ENCODE measurements around the gene EHD1. TPM values are rescaled to one million over a fixed set of nuclear protein-coding genes. Genes with fewer than 3 reads are reported as not detected.

Gene EHD1
- total RNA-seq, 1 donor from 2014 or later = 60.4 TPM

DNA sequence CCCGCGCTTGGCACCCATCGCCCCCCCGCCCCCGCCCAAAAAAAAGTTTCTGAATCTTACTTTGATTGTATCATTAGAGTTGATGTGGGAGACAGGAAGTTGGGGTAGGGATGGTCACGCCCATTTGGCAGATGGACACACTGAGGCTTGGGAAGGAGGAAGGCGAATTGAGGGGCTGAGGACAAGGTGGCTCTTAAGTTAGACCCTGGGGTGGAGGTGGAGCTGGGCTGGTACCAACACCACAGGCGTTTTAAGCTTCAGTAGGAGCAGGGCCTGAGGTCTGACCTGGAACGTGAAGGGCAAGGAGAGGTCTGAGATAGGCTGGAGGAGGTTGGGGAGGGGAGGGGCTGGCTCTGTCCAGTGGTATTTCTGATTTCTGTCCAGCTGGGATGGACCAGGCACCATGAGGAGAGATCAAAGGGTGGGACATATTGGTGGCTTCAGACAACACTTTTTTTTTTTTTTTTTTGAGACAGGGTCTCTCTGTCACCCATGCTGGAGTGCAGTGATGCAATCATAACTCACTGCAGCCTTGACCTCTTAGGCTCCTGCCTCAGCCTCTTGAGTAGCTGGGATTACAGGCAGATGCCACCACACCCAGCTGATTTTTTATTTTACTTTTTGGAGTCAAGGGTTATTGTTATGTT lies 33.2 kb downstream of the EHD1 start:
- no peak for DNase-seq (ENCODE audit: low read depth)

DNA sequence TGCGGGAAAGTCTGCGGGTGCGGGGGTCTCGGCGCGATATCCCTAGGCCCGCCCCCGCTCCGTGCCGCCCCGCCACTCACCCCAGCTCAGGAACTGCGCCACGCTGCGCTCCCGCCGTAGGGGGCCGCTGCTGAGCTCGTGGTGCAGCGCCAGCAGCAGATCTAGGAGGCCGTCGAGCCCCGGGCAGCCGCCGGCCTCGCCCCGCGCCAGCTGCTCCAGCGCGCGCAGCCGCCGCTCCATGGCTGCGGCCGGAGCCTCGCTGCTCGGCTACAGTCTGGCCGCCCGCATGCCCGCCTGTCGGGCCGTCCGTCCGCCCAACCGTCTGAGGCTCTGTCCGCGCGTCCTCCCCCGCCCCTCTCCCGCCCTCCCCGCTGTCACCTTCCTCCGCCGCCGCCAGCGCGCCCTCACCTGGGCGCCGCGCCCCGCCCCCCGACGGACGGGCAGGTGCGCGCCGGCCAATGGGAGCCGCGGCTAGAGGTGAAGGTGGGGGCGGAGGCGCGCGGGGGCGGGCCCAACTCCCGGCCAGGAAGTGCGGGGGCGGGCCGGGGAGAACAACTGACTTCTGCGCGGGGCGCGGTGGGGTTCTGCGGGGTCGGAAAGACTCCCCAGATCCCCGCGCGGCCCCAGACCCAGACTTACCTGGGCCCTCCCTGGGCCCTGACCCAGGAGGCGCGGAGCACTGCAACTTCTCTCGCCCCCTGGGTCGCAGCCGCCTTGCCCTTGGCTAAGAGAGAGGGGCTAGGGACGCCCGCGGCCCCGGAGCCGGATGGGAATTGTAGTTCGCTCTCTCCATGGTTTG lies 33.9 kb downstream of the EHD1 start, which contains the start of gene CDC42BPG:
Gene CDC42BPG (minus strand): TSS at position 324 of the 799 bp plus-strand sequence. CDS start 84 bp downstream, at position 240.
- DNase-seq (ENCODE audit: low read depth) = peak; percentile 79

DNA sequence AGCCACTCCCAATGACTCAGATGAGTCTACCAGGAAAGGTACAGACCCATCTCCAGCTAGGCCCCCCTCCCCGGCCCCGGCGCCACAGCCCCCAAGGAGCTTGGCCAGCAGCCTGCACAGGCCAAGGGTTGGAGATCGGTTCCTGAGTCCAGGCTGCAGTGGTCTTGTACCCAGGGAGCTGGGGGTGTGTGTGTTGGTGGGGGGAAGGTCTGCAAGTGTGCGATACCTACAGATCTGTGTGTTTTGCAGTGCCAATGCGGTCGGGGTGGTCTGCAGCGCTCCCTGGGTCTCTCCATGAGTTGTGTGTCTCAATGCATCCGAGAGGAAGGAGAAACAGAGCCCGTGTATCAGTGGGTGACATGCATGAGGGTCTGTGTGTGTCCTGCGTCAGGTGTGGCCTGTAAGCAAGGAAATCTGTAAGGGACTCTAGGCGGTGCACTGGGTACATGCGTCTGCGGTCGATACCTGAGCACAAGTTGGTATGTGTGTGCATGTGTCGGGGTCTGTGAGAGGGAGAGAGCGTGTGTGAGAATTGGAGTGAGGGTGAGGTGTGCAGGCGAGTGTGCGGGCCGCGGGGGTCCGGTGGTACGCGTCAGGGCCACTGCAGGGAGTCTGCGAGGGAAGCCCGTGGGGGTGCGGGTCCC lies 34.6 kb downstream of the EHD1 start:
- DNase-seq (ENCODE audit: low read depth) = no peak

DNA sequence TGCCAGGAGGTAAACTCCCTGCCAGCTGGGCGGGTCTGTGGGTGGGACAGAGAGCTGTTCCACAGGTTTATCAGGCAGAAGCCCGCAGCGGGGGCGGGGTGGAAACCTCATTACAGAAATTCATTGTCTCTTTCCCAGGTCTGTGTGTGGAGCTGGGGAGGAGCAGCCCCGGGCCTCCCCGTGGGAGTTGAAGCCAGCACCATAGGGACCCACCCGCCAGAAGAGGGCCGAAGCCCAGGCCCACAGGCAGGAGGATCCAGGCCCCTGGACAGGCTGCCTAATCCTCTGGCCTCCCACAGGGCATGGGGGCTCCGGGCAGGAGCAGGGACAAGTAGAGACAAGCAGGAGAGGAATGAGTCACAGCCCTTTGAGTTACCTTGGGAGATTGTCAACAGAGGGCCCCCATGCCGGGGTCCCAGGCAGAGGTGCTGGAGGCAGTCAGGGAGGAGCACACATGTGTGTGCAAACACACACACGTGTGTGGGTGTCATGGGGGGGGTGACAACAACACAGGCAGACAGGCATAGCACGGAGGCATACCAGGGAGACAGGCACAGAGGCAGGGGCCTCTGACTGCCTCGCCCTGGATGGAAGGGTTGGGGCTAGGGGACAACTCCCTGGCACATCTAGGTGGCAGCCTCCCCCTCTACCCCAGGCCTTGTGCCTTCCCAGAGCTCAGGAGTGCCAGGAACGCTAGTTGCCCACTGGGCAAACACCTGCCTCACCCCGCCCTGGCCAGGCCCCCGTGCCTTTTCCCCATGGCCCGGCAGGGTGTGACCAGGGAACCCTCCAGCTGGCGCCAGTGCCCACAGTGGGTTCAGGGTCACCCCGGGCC lies 35.4 kb downstream of the EHD1 start:
- peak; percentile 88 for DNase-seq (ENCODE audit: low read depth)

DNA sequence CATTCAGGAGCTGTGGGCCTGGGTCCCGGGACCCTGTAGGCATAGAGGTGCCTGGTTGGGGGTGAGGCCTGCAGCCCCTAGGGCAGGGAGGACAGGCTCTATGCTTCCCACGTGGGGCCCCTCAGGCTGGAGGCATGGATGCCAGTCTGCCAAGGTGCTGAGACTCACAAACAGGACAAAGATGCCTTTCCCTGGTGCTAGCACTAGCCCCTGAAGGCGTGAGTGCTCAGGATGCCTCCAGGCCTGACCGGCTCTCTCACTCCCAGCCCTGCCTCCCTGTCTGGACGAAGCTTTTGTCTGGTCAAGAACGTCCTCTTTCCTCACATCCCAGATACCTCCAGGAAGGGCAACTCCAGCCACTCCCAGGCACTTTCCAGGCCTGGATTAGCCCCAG lies 36.1 kb downstream of the EHD1 start:
- DNase-seq (ENCODE audit: low read depth) = no peak

DNA sequence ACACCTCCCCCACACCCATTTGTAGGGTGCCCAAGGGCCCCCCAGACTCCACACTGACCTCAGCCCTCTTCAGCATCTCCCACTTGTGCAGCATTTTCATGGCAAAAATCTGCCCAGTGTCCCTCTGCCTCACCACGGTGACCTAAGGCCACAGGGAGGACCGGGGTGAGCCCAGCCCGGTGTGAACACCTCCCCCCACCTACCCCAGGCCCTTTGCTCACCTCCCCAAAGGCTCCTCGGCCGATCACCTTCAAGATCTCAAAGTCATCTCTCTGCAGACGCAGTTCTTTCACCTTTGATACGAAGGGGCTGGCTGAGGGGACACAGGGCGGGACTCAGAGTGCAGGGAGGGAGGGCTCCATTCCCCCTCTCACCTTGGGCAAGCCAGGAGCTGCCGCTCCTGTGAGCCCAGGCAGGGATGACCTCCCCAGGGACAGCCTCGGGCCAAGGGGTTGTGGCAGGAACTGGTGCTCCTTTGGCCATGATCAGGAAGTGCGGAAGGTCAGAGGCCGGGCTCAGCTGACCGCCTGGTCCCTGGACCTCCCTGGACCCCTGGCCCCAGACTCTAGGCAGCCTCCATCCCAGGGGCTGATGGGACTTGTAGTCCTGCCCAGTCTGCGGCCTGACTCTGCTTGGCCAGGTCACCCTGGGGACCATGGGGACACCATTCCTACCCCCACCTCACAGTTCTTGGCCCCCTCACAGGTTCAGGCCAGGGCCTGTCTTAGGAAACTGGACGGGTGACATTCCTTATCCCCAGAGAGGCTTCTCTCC lies 36.6 kb downstream of the EHD1 start:
- DNase-seq (ENCODE audit: low read depth) = no peak

DNA sequence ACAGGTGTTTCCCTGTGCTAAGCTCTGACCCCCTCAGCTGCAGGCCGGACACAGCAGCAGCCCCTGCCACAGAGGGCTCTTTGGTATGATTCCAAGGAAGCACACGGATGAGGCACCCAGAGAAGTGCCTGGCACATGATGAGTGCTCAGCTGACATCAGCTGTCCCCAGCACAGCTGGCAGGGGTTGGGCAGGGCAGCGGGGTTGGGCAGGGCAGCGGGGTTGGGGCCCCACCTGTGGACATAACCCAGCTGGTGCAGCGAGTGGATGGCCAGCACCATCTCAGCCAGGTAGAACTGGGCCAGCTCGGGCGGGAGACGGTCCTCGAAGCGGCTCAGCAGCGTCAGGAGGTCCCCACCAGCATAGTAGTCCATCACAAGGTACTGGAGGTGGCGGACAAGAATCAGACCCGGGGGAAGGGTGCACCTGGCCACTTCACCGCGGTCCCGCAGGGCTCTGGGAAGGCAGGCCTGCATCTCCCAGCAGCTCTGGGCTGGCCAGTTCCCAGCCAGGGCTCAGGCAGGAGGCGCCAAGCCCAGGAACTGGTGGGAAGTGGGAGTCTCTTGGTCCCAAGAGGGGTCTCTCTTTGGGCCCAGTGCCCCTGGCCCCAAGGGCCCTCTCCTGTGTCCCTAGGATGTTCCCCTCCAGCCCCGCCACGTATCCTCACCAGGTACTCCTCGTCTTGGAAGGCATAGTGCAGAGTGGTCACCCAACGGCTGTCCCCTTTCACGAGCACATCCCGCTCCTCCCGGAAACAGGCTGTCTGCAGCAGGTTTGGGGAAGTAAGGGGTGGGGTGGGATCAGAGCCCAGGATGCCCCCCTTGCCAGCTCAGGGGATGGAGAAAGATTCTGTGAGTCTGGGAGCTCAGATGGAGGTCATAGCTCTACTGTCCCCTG lies 38.3 kb downstream of the EHD1 start:
- no peak for DNase-seq (ENCODE audit: low read depth)

DNA sequence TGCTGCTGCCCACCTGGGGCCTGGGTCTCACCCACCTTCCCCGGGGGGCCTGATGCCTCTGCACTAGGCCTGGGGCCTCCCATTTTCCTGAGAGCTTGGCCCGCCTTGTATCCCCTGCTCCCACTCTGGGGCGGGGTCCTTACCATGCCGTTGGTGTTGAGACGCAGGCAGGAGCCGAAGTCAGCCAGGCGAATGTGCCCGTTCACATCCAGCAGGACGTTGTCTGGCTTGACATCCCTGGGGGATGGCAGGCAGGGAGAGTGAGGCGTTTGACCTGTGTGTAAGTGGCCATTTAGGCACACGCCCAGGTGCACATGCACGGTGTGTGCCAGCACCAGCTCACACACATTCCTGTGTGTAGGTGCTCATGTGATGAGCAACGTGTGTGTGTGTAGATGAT lies 39.1 kb downstream of the EHD1 start:
- DNase-seq (ENCODE audit: low read depth) = no peak

DNA sequence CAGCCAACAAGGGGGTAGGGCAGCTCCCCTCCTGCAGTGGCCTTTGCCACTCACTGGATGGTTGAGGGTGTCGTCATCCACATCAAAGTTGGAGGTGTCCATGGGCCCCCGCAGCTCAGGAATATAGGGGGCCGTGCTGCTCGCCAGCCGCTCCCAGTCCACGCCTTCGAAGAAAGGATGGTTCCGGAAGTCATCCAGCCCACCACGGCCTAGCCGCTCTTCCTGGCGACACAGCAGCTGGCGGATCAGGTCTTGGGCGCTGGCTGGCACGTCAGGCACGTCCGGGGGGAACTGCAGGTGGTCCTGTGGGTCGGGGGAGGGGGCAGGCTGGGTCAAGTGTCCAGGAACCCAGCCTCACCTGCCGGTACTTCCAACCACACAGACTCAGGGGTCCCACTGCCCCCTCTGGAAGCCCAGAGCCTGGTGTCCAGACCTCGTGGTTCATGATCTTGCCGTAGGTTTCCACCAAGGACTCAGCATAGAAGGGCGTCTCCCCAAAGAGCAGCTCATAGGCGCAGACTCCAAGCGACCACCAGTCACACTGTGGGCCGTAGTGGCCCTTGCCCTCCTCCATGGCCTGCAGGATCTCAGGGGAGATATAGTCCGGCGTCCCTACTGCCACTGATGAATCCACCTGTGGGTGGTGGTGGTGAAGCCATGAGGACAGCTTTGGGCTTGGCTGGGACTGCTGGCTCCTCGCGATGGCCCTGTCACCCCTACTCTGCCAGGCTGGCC lies 39.7 kb downstream of the EHD1 start:
- no peak for DNase-seq (ENCODE audit: low read depth)

DNA sequence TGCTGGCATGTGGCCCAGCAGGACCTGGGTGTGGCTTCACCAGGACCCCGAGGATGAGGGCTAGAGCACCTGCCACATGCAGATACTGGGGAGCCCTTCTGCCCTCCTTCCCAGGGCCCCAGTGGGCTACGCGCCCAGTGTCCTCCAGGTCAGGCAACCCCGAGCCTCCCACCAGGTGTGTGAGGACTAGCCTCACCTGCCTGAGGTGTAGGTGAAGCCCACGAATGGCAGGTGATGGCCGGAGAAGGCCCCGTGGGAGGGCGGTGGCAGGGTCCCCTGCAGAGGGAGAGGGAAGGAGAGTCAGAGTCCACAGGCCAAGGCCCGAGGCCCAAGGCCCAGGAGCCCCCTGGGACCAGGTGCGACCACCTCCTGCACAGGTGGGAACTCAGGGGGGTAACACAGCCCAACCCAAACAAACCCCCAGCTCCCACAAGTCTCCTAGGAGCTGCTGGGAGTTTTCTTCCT lies 40.5 kb downstream of the EHD1 start:
- DNase-seq (ENCODE audit: low read depth) = no peak

DNA sequence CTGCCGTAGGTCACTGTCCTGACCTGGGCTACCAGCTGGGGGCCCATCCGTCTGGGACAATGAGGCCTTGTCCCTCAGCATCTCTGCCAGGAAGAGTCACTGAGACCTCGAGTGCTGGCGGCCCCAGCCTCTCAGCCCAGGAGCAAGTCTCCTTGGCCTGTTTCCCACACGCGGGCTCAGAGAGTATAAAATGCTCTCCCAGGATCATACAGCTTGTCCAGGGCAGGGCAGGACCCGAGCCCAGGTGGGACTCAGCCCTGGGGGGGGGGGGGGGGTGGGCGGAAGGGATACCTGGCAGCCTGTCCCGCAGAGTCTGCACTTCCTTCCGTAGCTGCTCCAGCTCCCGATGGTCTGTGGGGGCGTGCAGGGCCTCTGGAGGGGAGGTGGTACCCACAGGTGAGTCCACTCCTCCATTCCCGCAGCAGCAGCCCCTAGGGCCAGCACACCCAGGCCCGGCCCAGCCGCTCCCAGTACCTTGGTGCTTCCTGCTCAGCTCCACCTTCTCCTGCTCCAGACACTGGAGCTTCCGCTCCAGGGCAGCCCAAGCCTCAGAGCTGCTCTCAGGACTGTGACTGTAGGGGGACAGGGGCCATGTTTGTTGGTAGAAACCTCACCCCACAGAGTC lies 41.9 kb downstream of the EHD1 start:
- no peak for DNase-seq (ENCODE audit: low read depth)

DNA sequence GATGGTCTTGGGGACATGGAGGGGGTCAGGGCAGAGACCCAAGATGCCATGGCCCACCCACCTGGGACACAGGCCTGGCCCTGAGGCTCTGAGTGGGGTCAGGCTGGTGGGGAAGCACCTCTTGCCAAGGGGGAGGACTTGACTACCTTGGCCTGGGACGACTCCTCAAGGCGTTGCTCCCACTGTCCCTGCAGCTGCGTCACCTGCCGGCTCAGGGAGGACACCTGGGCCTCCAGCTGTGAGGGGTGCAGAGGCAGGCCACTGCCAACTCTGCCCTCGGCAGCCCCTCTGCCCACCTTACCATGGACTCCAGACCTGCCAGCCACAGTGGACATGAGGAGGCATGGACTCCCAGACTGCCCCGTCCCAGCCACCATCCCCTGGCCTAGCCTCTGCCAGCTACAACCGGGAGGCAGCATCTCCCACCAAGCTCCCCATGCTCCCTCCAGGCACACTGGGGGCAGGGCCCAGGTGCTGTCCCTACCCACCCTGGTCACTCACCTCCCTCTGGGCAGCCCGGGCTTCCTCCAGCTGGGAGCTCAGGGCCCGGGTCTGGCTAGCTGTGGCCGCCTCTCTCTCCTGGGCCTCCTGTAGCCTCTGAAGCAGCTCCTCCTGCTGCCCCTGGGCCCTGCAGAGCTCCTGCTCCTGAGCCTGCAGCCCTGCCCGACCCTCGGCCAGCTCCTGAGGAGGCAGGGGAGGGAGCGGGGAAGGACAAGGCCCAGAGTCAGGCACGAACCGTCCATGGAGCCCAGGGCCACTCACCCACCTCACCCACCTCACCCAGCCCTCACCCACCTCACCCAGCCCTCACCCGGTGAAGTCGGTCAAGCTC lies 42.6 kb downstream of the EHD1 start:
- DNase-seq (ENCODE audit: low read depth) = no peak

DNA sequence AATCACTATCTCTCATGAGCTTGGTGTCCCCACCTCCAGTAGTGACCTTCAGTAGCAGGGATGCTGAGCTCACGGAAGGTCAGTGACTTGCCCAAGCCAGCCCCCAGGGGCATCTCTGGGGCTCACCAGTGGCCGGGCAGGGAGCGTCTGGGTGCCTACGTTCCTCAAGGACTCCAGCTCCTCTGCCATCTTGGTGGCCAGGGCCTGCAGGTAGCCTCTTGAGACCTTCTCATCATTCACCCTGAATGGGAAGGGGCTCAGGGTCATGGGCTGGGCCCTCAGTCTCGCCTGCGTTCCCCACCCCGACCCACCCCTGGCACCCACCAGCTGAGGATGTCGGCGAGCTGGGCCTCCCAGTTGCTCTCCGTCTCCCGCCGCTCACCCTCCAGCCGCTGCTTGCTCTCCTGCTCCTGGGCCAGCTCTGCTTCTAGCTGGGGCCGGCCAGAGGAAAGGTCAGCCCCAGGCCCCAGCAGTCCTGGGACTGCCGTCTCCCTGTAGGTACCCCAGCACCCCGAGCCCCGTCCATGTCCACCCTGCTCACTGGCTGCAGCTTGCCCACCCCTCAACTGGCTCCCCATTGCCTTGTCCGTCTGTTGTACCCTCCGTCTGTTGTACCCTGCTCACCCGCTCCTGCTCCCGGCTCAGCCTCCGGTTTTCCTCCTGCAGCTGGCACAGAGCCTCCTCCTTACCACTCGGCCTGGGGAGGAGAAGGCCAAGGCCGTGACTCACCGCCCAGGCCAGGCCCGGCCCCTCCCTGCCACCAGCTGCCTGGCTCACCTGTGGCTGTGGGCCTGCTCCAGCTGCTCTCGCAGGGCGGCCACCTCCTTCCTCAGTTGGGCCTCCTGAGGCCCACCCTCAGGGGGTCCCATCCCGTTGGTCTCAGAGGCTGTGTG lies 43.5 kb downstream of the EHD1 start:
- DNase-seq (ENCODE audit: low read depth) = peak; percentile 81

DNA sequence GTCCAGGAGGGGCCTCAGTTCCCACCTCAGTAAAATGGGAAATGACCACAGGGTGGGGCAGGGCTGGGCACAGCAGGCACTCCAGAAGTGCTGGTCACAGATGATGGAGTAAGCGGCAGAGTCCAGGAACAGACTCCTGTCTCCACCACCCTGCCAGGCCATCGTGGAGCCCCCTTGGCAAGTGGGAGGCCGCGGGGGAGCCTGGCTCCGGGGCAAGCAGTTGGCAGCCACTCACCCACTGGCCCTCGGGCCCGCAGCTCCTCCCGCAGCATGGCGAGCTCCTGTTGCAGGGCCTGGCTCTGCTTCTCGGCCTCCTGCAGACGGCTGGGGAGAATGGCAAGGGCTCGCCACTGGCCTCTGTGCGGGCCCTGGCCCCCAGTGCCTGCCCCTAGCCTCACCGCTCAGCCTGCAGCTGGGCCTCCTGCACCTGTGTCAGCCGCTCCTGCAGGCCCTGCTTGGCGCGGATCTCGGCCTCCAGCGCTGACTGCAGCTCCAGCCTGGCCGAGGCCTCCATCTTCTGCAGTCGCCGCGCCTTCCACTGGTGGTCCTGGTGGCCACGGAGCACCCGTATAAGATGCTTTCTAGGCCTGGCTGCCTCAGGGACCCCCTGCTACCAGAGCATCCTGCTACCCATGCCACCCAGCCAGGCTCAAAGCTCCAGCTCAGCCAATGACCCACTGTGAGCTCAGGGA lies 44.2 kb downstream of the EHD1 start:
- no peak for DNase-seq (ENCODE audit: low read depth)

DNA sequence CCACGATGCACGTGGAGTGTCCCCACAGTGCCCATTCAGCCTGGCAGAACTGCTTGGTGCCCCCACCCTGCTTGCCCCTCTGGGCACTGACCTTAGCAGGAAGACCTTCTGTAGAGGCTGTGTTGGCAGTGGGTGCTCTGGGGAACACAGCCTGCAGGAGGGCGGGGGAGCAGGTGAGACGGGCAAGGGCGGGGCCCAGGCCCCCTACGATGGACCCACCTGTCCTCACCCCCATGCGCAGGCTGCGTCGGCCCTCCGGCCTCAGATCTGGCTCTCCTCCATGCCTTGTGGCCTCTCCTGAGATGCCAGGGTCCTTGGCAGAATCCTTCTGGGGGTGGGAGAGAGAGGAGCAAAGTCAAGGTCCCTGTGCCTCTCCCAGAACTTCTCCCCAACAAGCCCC lies 44.9 kb downstream of the EHD1 start:
- DNase-seq (ENCODE audit: low read depth) = no peak

DNA sequence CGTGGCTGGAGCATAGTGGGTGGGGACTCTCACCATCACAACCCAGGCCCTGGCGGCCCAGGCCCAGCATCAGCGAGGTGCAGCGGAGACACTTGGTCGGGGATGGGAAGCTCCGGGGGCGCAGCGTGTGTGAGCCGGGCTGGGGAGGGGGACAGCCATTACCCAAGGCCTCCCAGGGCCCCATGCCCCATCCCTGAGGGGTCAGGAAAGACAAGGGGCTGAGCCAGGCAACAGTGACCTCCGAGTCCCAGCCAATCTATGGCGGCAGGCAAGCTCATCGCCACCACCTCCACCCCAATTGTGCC lies 45.3 kb downstream of the EHD1 start:
- no peak for DNase-seq (ENCODE audit: low read depth)
